Common myeloid progenitor, CD34-positive (primary cell): ENCODE results near the gene MEIS1.

Source experiments
- CTCF ChIA-PET: fragments of 350-600 bp; sonication (Branson Sonifier 250); formaldehyde crosslinking; loops from one replicate; lab custom pipeline; 2021; ENCODE audit warnings: antibody characterized with exemption; lab: Charles Lee
- POLR2A ChIA-PET: fragments of 350-600 bp; sonication (Branson Sonifier 250); formaldehyde crosslinking; loops from one replicate; lab custom pipeline; 2021; ENCODE audit warnings: antibody characterized with exemption; lab: Charles Lee
- DNase-seq, 3 donors: peaks; one replicate each; pipeline versions ENCODE4 v3.0.0 to v3.0.0-alpha.2; 2013
- H3K27ac ChIP-seq, 2 experiments: 1 replicate in 1 of 2; 2 replicates in 1 of 2; pipeline ENCODE4 v1.7.0; 2013; ENCODE audit warnings: inconsistent platforms in 2 of 2, low read length in 2 of 2, mild to moderate bottlenecking in 2 of 2, low read depth in 1 of 2, moderate library complexity in 1 of 2; ENCODE audit not compliant: severe bottlenecking in 2 of 2, insufficient read depth in 1 of 2, poor library complexity in 1 of 2
- H3K27me3 ChIP-seq, 5 experiments: replicated peaks in 2 of 5; 1 replicate in 3 of 5; 2 replicates in 2 of 5; pipeline versions ENCODE4 v1.6.1 to v1.7.0; 2013; ENCODE audit warnings: low read length in 4 of 5, mild to moderate bottlenecking in 2 of 5, moderate library complexity in 2 of 5, inconsistent platforms in 1 of 5; ENCODE audit not compliant: insufficient read depth in 5 of 5, control insufficient read depth in 4 of 5
- H3K36me3 ChIP-seq, 4 experiments: 1 replicate in 2 of 4; 2 replicates in 2 of 4; pipeline versions ENCODE4 v1.6.1 to v1.7.0; 2013; ENCODE audit warnings: low read length in 3 of 4, control low read depth in 1 of 4, mild to moderate bottlenecking in 1 of 4; ENCODE audit not compliant: control insufficient read depth in 4 of 4, insufficient read depth in 4 of 4
- H3K4me1 ChIP-seq, 4 experiments: 1 replicate in 3 of 4; 2 replicates in 1 of 4; pipeline versions ENCODE4 v1.6.1 to v1.7.1; 2013; ENCODE audit warnings: low read length in 3 of 4, mild to moderate bottlenecking in 3 of 4, control low read depth in 1 of 4, inconsistent platforms in 1 of 4, moderate library complexity in 1 of 4; ENCODE audit not compliant: control insufficient read depth in 4 of 4, insufficient read depth in 4 of 4; ENCODE audit errors: control extremely low read depth in 1 of 4
- H3K4me3 ChIP-seq, 7 experiments: 1 replicate in 4 of 7; 2 replicates in 3 of 7; pipeline versions ENCODE4 v1.5.1 to v1.7.0; 2013; ENCODE audit warnings: mild to moderate bottlenecking in 7 of 7, low read length in 6 of 7, moderate library complexity in 6 of 7, inconsistent platforms in 2 of 7, low read depth in 2 of 7, control low read depth in 1 of 7; ENCODE audit not compliant: insufficient read depth in 4 of 7, control insufficient read depth in 1 of 7; ENCODE audit errors: extremely low read depth in 1 of 7
- H3K9me3 ChIP-seq, 5 experiments: 1 replicate in 4 of 5; 2 replicates in 1 of 5; pipeline versions ENCODE4 v1.6.1 to v1.7.1; 2013; ENCODE audit warnings: low read length in 4 of 5, mild to moderate bottlenecking in 2 of 5, inconsistent platforms in 1 of 5, low read depth in 1 of 5, moderate library complexity in 1 of 5; ENCODE audit not compliant: control insufficient read depth in 4 of 5, insufficient read depth in 2 of 5; ENCODE audit errors: control extremely low read depth in 1 of 5
- WGBS: methylation state at CpG from one replicate; pipeline ENCODE4 v1.1.5; 2013; ENCODE audit not compliant: insufficient coverage; 5-methylcytosine and 5-hydroxymethylcytosine counted together

MEIS1 gene

DNA sequence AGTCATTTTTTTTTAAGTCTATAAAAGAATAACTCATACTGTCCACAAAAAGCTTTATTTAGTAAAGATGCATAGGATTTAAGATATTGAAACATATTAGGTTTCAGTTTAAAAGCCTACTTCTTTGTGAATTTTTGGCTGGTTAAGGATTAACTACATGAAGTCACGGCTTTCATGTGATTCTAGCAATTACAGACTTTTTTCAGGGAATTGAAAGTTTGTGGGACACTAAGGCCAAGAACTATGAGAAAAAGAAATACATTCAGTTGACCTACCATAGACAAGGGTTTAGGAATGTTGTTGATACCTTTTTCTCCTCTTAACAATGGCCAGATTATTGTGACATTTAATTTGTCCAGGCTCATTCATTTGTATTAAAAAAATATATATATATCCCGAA is 109.3 kb downstream of the MEIS1 start:
- peaks cover 3 to 31% (median 7%) of the 10 kb centered on the region in 4 experiments for H3K36me3 ChIP-seq

DNA sequence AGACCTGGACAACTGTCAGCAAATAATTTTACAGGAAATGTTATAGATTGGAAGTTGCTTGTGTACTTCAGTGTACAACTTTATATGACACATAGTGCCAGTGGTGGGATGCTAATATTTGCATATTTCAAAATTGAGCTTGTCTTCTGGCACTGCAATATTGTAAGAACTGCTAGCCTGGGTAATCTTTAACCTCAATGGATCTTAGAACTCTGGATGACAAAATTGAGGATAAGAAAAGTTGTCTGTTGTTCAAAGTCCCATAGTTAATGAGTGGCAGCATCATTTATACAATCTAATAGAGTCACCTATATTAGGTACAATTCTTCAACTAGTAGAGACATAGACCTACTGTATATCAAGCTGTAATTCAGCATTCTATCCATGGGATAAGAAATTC is 110.3 kb downstream of the MEIS1 start:
- Histone ChIP-seq H3K4me3 (no peak overlapping the region), H3K27ac (no peak overlapping the region), H3K27me3 (no peaks in the 10 kb centered on the region), H3K4me1 (peaks cover 2 to 21% (median 6%) of the 10 kb centered on the region in 4 experiments), H3K9me3 (no peaks in the 10 kb centered on the region), H3K36me3 (peaks cover 5 to 31% (median 7%) of the 10 kb centered on the region in 4 experiments)
- DNase-seq = no peak
- ChIA-PET POLR2A (interaction anchor here (0.6 kb wide), 1 partner anchor 622 kb away, joined by 4 read pairs; no protein-coding TSS in a partner anchor), CTCF (interaction anchor here (1.2 kb wide), 1 partner anchor 10 kb away, joined by 5 read pairs; no protein-coding TSS in a partner anchor)

More for the DNA sequence above, 109.3 kb downstream of the MEIS1 start:
- DNase-seq = no peak
- no peak overlapping the region for H3K27ac ChIP-seq
- no peak overlapping the region for H3K4me3 ChIP-seq
- H3K27me3 ChIP-seq = no peaks in the 10 kb centered on the region
- POLR2A ChIA-PET = interaction anchor here (1.0 kb wide), 1 partner anchor 25 kb away, joined by 3 read pairs; no protein-coding TSS in a partner anchor
- CTCF ChIA-PET = interaction anchor here (1.8 kb wide), 1 partner anchor 9 kb away, joined by 8 read pairs; no protein-coding TSS in a partner anchor
- peaks cover 2 to 17% (median 6%) of the 10 kb centered on the region in 4 experiments for H3K4me1 ChIP-seq
- H3K9me3 ChIP-seq = no peaks in the 10 kb centered on the region
- no CpG with 5 or more reads among the region's 2 CpGs for WGBS

DNA sequence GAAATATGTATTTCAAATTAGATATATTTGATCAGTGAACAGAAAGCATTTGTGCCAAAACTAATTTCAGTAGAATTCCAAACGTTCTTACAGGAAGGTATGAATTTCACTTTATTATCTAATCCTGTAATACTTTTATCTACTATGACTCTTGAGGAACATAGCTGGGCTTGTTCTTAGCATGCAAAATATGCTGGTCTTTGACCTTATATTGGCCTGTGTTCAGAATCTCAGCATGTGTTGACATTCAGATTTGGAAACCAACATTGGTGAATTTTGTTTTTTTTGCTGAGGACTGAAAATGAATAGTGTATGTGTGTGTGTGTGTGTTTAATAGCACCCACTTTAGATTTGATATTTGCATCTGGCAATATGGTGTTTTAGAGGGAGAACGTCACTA is 112.2 kb downstream of the MEIS1 start:
- no peak overlapping the region for H3K27ac ChIP-seq
- WGBS = no CpG with 5 or more reads among the region's 2 CpGs
- ChIA-PET POLR2A (interaction anchor here (0.6 to 1.6 kb wide), 2 partner anchors 8 to 13 kb away, joined by 3 to 4 read pairs; no protein-coding TSS in a partner anchor), CTCF (interaction anchor here (0.8 to 1.6 kb wide), 6 partner anchors 10 to 26 kb away, joined by 3 to 4 read pairs (median 3); no protein-coding TSS in a partner anchor)
- no peak for DNase-seq
- H3K36me3 ChIP-seq = peaks cover 5 to 31% (median 7%) of the 10 kb centered on the region in 4 experiments
- H3K4me3 ChIP-seq = no peak overlapping the region
- H3K27me3 ChIP-seq = no peaks in the 10 kb centered on the region
- no peaks in the 10 kb centered on the region for H3K9me3 ChIP-seq
- H3K4me1 ChIP-seq = peaks cover 2 to 21% (median 6%) of the 10 kb centered on the region in 4 experiments

DNA sequence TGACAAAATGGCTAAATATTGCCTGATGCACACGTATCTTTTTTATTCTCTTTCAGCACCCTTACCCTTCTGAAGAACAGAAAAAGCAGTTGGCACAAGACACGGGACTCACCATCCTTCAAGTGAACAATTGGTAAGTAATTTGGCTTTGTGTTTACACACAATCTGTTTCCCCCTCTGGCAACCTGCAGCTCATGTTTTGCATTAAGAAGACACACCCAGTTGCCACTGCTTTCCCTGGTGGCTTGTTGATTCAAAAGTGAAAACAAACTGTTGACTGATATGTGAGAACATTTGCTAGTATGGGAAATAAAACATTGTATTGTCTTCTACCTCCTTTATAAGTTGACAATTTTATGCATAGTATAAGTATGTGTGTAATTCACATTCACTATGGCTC is 113.0 kb downstream of the MEIS1 start:
- Histone ChIP-seq H3K27me3 (no peaks in the 10 kb centered on the region), H3K4me1 (peaks cover 0 to 18% (median 5%) of the 10 kb centered on the region in 4 experiments), H3K9me3 (no peaks in the 10 kb centered on the region), H3K36me3 (peaks cover 5 to 31% (median 7%) of the 10 kb centered on the region in 4 experiments), H3K4me3 (no peak overlapping the region), H3K27ac (no peak overlapping the region)
- POLR2A ChIA-PET = interaction anchor here (1.6 kb wide), 1 partner anchor 8 kb away, joined by 4 read pairs; no protein-coding TSS in a partner anchor
- DNase-seq = no peak
- WGBS = 100% methylated on average over 1 of the region's 2 CpGs
- CTCF ChIA-PET = interaction anchor here (0.8 to 1.6 kb wide), 2 partner anchors 20 to 27 kb away, joined by 3 to 4 read pairs; no protein-coding TSS in a partner anchor

DNA sequence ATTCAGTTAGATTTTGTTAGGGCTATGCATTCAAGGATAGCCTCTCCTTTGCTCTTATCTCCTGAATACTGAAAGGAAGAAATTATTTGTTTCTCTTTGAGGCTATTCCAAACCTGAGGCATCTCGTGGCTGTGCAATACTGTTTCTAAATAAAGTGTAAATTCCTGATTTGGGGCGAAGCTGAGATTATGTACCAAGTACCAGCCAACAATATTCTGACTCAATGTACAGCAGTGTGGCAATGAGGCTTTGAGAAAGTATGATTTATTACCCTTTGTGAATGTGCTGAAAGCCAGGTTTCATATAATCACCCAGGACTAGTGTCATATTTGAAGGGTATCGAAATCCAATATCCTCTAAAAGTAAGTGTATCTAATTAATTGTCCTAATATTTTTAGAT is 113.5 kb downstream of the MEIS1 start:
- CTCF ChIA-PET = no interaction called here
- POLR2A ChIA-PET = no interaction called here
- Histone ChIP-seq H3K36me3 (peaks cover 5 to 31% (median 8%) of the 10 kb centered on the region in 4 experiments), H3K9me3 (no peaks in the 10 kb centered on the region), H3K27ac (no peak overlapping the region), H3K4me3 (no peak overlapping the region), H3K27me3 (no peaks in the 10 kb centered on the region), H3K4me1 (peaks cover 0 to 18% (median 5%) of the 10 kb centered on the region in 4 experiments)
- no CpG with 5 or more reads among the region's 3 CpGs for WGBS
- DNase-seq = no peak

DNA sequence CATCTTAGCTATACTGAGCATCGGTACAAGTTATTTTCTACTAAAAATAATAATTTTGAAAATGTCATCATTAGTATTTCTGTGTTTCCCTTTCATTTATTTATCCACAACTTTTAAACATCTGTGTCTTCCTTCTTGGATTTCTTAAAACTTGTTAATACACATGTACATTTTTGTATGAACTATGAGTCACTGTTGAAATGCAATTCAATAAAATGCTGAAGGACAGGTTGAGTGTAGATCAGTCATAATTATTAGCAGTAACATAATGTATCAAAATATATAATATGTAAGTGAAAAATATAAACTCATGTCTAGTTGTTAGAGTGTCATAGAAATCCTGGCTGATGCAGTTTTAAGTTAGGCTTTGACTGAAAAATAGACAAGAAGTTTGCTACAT is 115.9 kb downstream of the MEIS1 start:
- POLR2A ChIA-PET = no interaction called here
- Histone ChIP-seq H3K27ac (no peak overlapping the region), H3K4me3 (no peak overlapping the region), H3K9me3 (no peaks in the 10 kb centered on the region), H3K4me1 (peaks cover 11 to 39% (median 20%) of the 10 kb centered on the region in 4 experiments), H3K27me3 (no peaks in the 10 kb centered on the region), H3K36me3 (peaks cover 5 to 39% (median 7%) of the 10 kb centered on the region in 4 experiments)
- DNase-seq = no peak
- WGBS = no CpG with 5 or more reads among the region's 1 CpG
- CTCF ChIA-PET = no interaction called here

DNA sequence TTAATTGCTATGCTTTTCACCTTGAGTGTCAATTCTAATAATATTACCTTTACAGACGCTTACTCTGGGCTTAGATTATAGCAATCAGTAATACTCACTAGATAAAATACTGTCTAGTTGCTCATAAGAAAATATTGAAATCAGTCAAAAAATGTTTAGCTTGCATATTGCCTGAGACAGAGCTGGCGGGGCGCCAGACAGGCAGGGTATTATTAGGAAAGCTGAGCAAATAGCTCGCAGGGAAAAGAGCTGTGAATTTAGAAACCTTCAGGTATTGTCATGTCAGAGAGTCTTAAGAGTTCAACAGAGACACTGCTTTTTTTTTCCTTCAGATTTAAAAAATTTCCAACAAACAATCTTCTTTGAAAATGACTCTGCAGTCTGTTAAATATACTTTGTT is 118.4 kb downstream of the MEIS1 start:
- H3K4me3 ChIP-seq = no peak overlapping the region
- WGBS = 67% methylated on average over 3 of the region's 4 CpGs
- CTCF ChIA-PET = interaction anchor here (0.9 to 2.7 kb wide), 5 partner anchors 10 to 22 kb away, joined by 3 to 8 read pairs (median 4); no protein-coding TSS in a partner anchor
- peaks cover 7 to 37% (median 9%) of the 10 kb centered on the region in 4 experiments for H3K36me3 ChIP-seq
- H3K27ac ChIP-seq = no peak overlapping the region
- H3K27me3 ChIP-seq = no peaks in the 10 kb centered on the region
- peaks cover 15 to 48% (median 22%) of the 10 kb centered on the region in 4 experiments for H3K4me1 ChIP-seq
- POLR2A ChIA-PET = no interaction called here
- DNase-seq = no peak
- H3K9me3 ChIP-seq = no peaks in the 10 kb centered on the region
